ENCODE results near the gene CAMK2A. TPM values are rescaled to one million over a fixed set of nuclear protein-coding genes. Genes with fewer than 3 reads are reported as not detected.
"Not testable (repeated sequence)": the region's sequence is repeated elsewhere in the genome, so short reads cannot be mapped to it uniquely, and the experiment has no call there.

The CAMK2A gene
- total RNA-seq, 1 donor = 0.09 TPM

DNA sequence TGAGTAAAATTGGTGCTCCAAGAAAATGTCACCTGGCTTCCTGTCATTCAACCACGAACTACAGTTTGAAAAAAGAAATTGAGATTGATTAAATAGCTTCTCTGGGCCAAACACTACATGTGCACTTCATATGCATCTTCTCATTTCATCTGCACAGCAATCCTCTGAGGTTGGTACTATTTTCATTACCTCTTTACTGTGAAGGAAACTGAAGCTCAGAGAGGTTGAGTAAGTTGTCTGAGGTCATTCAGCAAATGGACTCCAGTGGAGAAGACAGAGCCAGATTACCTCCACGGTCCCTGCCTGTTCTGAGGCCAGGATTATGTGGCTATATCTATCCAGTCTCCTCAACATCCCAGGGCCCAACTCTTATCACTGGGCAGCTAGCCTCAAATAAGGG is 53.3 kb downstream of the CAMK2A start:
- DNase-seq (ENCODE audit: low read depth) = no peak
- no peak for TF ChIP-seq CTCF (IDR thresholded peaks at IDR 0.05; ENCODE audit: insufficient read depth, low read length)
- no peak overlapping the region for H3K4me3 ChIP-seq (ENCODE audit: low read depth, low read length)

DNA sequence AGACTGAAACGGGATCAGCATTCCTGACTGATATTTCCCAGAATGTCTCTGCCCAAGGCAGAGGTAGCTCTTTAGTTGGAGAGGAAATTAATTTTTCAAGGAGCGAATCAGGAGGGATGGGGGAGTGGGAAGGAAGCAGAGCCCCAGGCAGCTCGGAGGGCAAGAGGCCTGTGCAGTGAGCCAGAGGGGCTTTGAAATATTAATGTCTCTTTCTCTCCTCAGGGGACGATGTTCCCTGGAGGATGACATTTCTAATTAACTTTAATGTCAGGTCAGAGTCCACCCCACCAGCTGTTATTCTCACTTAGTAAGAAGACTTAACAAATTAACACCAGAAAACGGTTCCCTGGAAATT is 54.1 kb downstream of the CAMK2A start:
- H3K4me3 ChIP-seq (ENCODE audit: low read depth, low read length) = no peak overlapping the region
- no peak for DNase-seq (ENCODE audit: low read depth)
- TF ChIP-seq CTCF (IDR thresholded peaks at IDR 0.05; ENCODE audit: insufficient read depth, low read length) = no peak

DNA sequence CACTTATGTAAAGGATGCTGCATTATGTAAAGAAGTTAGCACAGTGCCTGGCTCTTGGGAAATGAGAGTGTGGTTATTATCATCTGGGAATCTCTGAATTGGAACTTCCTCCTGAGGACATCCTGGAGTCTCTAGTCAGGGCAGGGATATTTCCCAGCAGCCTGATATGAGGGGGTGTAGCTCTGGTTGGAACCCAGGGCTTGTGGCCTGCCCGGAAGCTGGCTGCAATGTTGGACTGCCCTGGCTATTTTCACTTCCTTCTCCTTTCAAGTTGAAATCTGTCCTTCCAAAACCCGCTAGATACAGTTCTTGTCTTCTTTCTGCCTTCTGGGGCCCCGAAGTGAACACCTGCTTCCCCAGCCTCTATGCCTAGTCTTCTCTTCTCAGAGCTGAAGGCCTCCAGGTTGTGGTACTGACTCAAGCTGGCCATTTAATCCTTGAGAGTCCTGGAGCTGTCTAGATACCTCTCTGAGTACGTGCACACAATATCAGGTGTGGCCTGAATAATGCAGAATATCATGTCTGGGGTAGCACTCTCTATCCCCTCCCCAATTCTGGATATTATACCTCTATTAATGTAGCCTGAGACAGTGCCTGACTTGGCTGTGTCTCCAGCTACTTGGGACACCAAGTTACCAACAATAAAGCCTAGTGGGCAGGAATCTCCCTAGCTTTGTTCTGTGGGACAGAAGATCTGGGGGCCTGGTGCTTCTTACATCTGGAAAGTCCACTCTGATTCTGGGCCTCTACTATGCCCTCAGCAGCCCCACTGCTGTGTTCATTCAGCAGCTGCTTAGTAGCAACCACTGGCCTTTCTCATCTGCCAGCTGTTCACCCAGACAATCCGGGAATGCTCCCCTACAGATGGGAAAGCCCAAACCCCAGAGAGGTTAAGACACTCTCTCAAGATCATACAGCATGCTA is 54.7 kb downstream of the CAMK2A start:
- no peak for TF ChIP-seq CTCF (IDR thresholded peaks at IDR 0.05; ENCODE audit: insufficient read depth, low read length)
- no peak overlapping the region for H3K4me3 ChIP-seq (ENCODE audit: low read depth, low read length)
- DNase-seq (ENCODE audit: low read depth) = no peak

DNA sequence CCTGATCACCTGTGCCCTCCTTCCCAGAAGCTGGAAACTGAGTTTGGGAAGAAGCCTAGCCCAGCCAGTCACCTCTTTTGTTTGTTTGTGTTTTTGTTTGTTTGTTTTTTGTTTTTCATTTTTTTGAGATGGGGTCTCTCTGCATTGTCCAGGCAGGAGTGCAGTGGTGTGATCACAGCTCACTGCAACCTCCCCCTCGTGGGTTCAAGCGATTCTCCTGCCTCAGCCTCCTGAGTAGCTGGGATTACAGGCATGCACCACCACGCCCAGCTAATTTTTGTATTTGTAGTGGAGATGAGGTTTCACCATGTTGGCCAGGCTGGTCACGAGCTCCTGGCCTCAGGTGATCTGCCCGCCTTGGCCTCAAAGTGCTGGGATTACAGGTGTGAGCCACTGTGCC is 55.9 kb downstream of the CAMK2A start:
- DNase-seq (ENCODE audit: low read depth); H3K4me3 ChIP-seq (ENCODE audit: low read depth, low read length): not testable (repeated sequence)

- TF ChIP-seq CTCF (IDR thresholded peaks at IDR 0.05; ENCODE audit: insufficient read depth, low read length) = no peak
- DNase-seq (ENCODE audit: low read depth) = no peak
- H3K4me3 ChIP-seq (ENCODE audit: low read depth, low read length) = no peak overlapping the region
Observed at GRCh38 chr5:150230842-150231241, 58.7 kb downstream of the CAMK2A start.

DNA sequence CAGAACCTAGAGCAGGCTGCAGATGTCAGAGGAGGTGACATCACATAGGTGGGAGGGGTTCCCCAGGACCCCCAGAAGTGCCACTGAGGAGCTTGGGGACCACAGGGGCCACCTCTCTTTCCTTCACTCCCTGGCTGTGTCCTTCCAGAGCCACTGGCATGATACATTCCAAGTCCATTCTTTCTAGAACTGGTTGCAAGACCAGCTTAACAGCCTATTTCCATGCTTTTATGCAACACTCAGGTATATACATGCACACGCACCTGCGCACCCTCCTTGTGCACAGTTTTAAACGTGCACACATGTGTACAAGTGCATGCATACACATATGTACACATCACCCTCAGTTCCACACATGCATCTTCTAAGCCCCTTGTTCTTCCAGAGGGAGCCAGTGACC is 60.0 kb downstream of the CAMK2A start:
- TF ChIP-seq CTCF (IDR thresholded peaks at IDR 0.05; ENCODE audit: insufficient read depth, low read length) = no peak
- no peak overlapping the region for H3K4me3 ChIP-seq (ENCODE audit: low read depth, low read length)
- no peak for DNase-seq (ENCODE audit: low read depth)

- H3K4me3 ChIP-seq (ENCODE audit: low read depth, low read length) = no peak overlapping the region
- TF ChIP-seq CTCF (IDR thresholded peaks at IDR 0.05; ENCODE audit: insufficient read depth, low read length) = no peak
- no peak for DNase-seq (ENCODE audit: low read depth)
Observed at GRCh38 chr5:150227606-150228273, 61.8 kb downstream of the CAMK2A start.

Measured in fibroblast of the aortic adventitia (primary cell).